Ovary (tissue), 9 donors: ENCODE data around the gene GPR50. TPM values are rescaled to one million over a fixed set of nuclear protein-coding genes. Genes with fewer than 3 reads are reported as not detected.

ENCODE experiments used
- DNase-seq, 5 donors: peaks; one replicate each; pipeline ENCODE4 v3.0.0-alpha.2; 2019 to 2020
- H3K27ac ChIP-seq, 2 donors: fragments of 200-600 bp; one replicate each; pipeline versions ENCODE4 v1.5.1 to v1.8.0; 2019 to 2022
- H3K27me3 ChIP-seq: fragments of 200-600 bp; one replicate; pipeline ENCODE4 v1.8.0; 2022
- H3K36me3 ChIP-seq: fragments of 200-600 bp; sonication (generic); one replicate; pipeline ENCODE4 v1.5.1; 2019
- H3K4me1 ChIP-seq: one replicate; pipeline ENCODE4 v1.8.1; 2013; ENCODE audit warnings: mild to moderate bottlenecking, moderate library complexity; ENCODE audit not compliant: insufficient read depth
- H3K4me3 ChIP-seq: fragments of 200-600 bp; sonication (generic); one replicate; pipeline ENCODE4 v1.5.1; 2017
- H3K9me3 ChIP-seq, 2 donors: fragments of 200-600 bp in 1 of 2; sonication (generic) in 1 of 2; one replicate each; pipeline versions ENCODE4 v1.5.1 to v1.8.1; 2013 to 2019; ENCODE audit warnings: mild to moderate bottlenecking in 1 of 2, moderate library complexity in 1 of 2
- CTCF ChIP-seq, 3 donors: fragments of 450-650 bp in 2 of 3; fragments of 200-600 bp in 1 of 3; IDR thresholded peaks; one replicate each; pipeline versions ENCODE4 v1.5.1 to v1.8.0; 2016 to 2022; ENCODE audit warnings: antibody characterized with exemption in 3 of 3, mild to moderate bottlenecking in 1 of 3
- EP300 ChIP-seq: sonication (generic); formaldehyde crosslinking; IDR thresholded peaks from one replicate; pipeline ENCODE4 v1.6.1; 2017; ENCODE audit warnings: antibody characterized with exemption
- POLR2A ChIP-seq: fragments of 450-650 bp; IDR thresholded peaks from one replicate; pipeline ENCODE4 v1.6.1; 2017; ENCODE audit warnings: antibody characterized with exemption, mild to moderate bottlenecking, moderate library complexity
- WGBS, 3 donors: extraction: QIAGEN DNeasy Blood & Tissue Kit in 1 of 3; methylation state at CpG; one replicate each; pipeline versions ENCODE4 v1.1.5 to v1.1.7; 2013 to 2017; 5-methylcytosine and 5-hydroxymethylcytosine counted together
- intact Hi-C, 4 donors: fragments of 100-400 bp; cut with DNase I; formaldehyde crosslinking; loops; one replicate each; pipeline versions ENCODE4 v1.11.0 to v1.15.1; 2022 to 2023
- polyA plus RNA-seq, 2 donors: library from polyadenylated mRNA; stranded (reverse); fragments of 200-250 nt in 1 of 2; fragments of 350-450 nt in 1 of 2; fragmentation: Illumina TruSeq in 1 of 2; extraction: RNeasy Lipid Tissue Mini Kit (QIAGEN cat#74804) in 1 of 2; gene quantifications; one replicate each; pipeline ENCODE4 v1.2.3, GENCODE V29; 2013 to 2014
- total RNA-seq, 7 donors: library from RNA; depleted of rRNA in 2 of 7; stranded (reverse); fragments of >200 nt in 2 of 7; fragmentation: NEBNext Ultra II Directional in 3 of 7; extraction: Animal tissue kit (Norgen Biotek cat#: 25700) in 3 of 7; gene quantifications; one replicate each; pipeline versions ENCODE4 v1.1.0 to v1.2.4, GENCODE V29; 2016 to 2023
- donor health status: DM: no; HTN: no; CAD: no; lungs with moderate emphysema.
- donor health status: DM: no; HTN: no; CAD: no.
- donor health status: Bipolar disorder and iron deficiency.
- donor health status: DM: yes; HTN: yes; CAD: no.
- donor health status: DM: no; HTN: no; CAD: no.
- donor health status: DM: yes; HTN: yes; CAD: no.

Gene GPR50
- total and polyA plus RNA-seq, 9 donors, result not detected

- 77 to 100% (median 88%) methylated on average over 1 of the region's 1 CpG for WGBS, 3 donors
- Histone ChIP-seq H3K27ac (no peak overlapping the region), H3K36me3 (no peaks in the 10 kb centered on the region), H3K9me3 (no peaks in the 10 kb centered on the region), H3K4me1 (no peaks in the 10 kb centered on the region), H3K4me3 (no peak overlapping the region), H3K27me3 (no peaks in the 10 kb centered on the region)
- intact Hi-C loops, result no loop called here
- no peak for DNase-seq
- TF ChIP-seq POLR2A (no peak), EP300 (no peak), CTCF (IDR thresholded peaks at IDR 0.05) (no peak)
These were observed 6.6 kb upstream of the GPR50 start for GRCh38 chrX:151169783-151170182.

- Histone ChIP-seq H3K9me3 (peaks cover 0 to 11% of the 10 kb centered on the region in 2 donors), H3K4me1 (no peaks in the 10 kb centered on the region), H3K4me3 (no peak overlapping the region), H3K36me3 (no peaks in the 10 kb centered on the region), H3K27ac (no peak overlapping the region), H3K27me3 (no peaks in the 10 kb centered on the region)
- WGBS, 3 donors, result 35 to 47% (median 42%) methylated on average over 37 of the region's 37 CpGs
- no peak for TF ChIP-seq POLR2A
- TF ChIP-seq EP300, result no peak
- TF ChIP-seq CTCF (IDR thresholded peaks at IDR 0.05), result no peak
- no peak for DNase-seq
- intact Hi-C loops, result no loop called here
These were observed 1.7 kb upstream of the GPR50 start for GRCh38 chrX:151174581-151175282.

GRCh38 chrX:151175283-151176062 is 911 bp upstream of the GPR50 start:
- H3K27me3 ChIP-seq, result no peaks in the 10 kb centered on the region
- WGBS, 3 donors, result 27 to 39% (median 38%) methylated on average over 48 to 54 of the region's 54 CpGs
- H3K36me3 ChIP-seq, result no peaks in the 10 kb centered on the region
- H3K4me3 ChIP-seq, result no peak overlapping the region
- intact Hi-C loops, result no loop called here
- no peaks in the 10 kb centered on the region for H3K4me1 ChIP-seq
- H3K27ac ChIP-seq, result no peak overlapping the region
- TF ChIP-seq EP300 (no peak), POLR2A (no peak), CTCF (IDR thresholded peaks at IDR 0.05) (no peak)
- DNase-seq, result no peak
- H3K9me3 ChIP-seq, result peaks cover 0 to 11% of the 10 kb centered on the region in 2 donors

GRCh38 chrX:151177141-151178027 is 1.0 kb downstream of the GPR50 start:
- no peaks in the 10 kb centered on the region for H3K36me3 ChIP-seq
- no peaks in the 10 kb centered on the region for H3K27me3 ChIP-seq
- DNase-seq, result no peak
- TF ChIP-seq EP300, result no peak
- no peak for TF ChIP-seq CTCF (IDR thresholded peaks at IDR 0.05)
- TF ChIP-seq POLR2A, result no peak
- no peaks in the 10 kb centered on the region for H3K4me1 ChIP-seq
- H3K4me3 ChIP-seq, result no peak overlapping the region
- WGBS, 3 donors, result 36 to 45% (median 38%) methylated on average over 74 to 96 of the region's 96 CpGs
- intact Hi-C loops, result no loop called here
- H3K27ac ChIP-seq, result no peak overlapping the region
- peaks cover 0 to 11% of the 10 kb centered on the region in 2 donors for H3K9me3 ChIP-seq
